H9 (cell line): ENCODE data around the gene MYOM1. TPM values are rescaled to one million over a fixed set of nuclear protein-coding genes. Genes with fewer than 3 reads are reported as not detected.

Experiments used
- DNase-seq: peaks from one replicate; pipeline ENCODE4 v3.0.0-alpha.2; 2017
- H2AFZ ChIP-seq: one replicate; pipeline ENCODE4 v1.6.1; 2013; ENCODE audit warnings: mild to moderate bottlenecking, low read length, control low read depth, moderate library complexity
- H2AK5ac ChIP-seq: 2 replicates; pipeline ENCODE4 v1.6.1; 2013; ENCODE audit warnings: low read length, control low read depth, mixed read lengths; ENCODE audit not compliant: insufficient read length
- H2BK120ac ChIP-seq: one replicate; pipeline ENCODE4 v1.6.1; 2013; ENCODE audit warnings: low read depth, mild to moderate bottlenecking, low read length, control low read depth, inconsistent platforms; ENCODE audit not compliant: poor library complexity, severe bottlenecking
- H2BK12ac ChIP-seq: 2 replicates; pipeline ENCODE4 v1.6.1; 2013; ENCODE audit warnings: low read length, control low read depth, mixed read lengths, low read depth; ENCODE audit not compliant: insufficient read length
- H2BK15ac ChIP-seq: 2 replicates; pipeline ENCODE4 v1.6.1; 2013; ENCODE audit warnings: low read depth, low read length, control low read depth
- H2BK20ac ChIP-seq: one replicate; pipeline ENCODE4 v1.6.1; 2013; ENCODE audit warnings: low read depth, mild to moderate bottlenecking, low read length, control low read depth, inconsistent platforms; ENCODE audit not compliant: poor library complexity, severe bottlenecking
- H2BK5ac ChIP-seq: 2 replicates; pipeline ENCODE4 v1.6.1; 2013; ENCODE audit warnings: low read length, control low read depth, mixed read lengths; ENCODE audit not compliant: insufficient read length
- H3K14ac ChIP-seq: 2 replicates; pipeline ENCODE4 v1.6.1; 2013; ENCODE audit warnings: low read length, control low read depth; ENCODE audit not compliant: insufficient read depth
- H3K18ac ChIP-seq: 2 replicates; pipeline ENCODE4 v1.6.1; 2013; ENCODE audit warnings: low read depth, mild to moderate bottlenecking, mixed read lengths, low read length, control low read depth; ENCODE audit not compliant: insufficient read length
- H3K23ac ChIP-seq: 2 replicates; pipeline ENCODE4 v1.6.1; 2013; ENCODE audit warnings: low read length, control low read depth, mixed read lengths, low read depth; ENCODE audit not compliant: insufficient read length
- H3K23me2 ChIP-seq: 2 replicates; pipeline ENCODE4 v1.6.1; 2013; ENCODE audit warnings: low read depth, mild to moderate bottlenecking, mixed read lengths, low read length, control low read depth; ENCODE audit not compliant: insufficient read length, poor library complexity, severe bottlenecking
- H3K27ac ChIP-seq: 2 replicates; pipeline ENCODE4 v1.5.1; 2013; ENCODE audit warnings: low read length, control low read depth, mixed read lengths, low read depth; ENCODE audit not compliant: insufficient read length
- H3K27me3 ChIP-seq: 2 replicates; pipeline ENCODE4 v1.6.1; 2013; ENCODE audit warnings: low read length, control low read depth, inconsistent platforms; ENCODE audit not compliant: insufficient read depth
- H3K4ac ChIP-seq: 2 replicates; pipeline ENCODE4 v1.6.1; 2013; ENCODE audit warnings: low read depth, mild to moderate bottlenecking, control low read depth, inconsistent platforms, low read length, moderate library complexity
- H3K4me1 ChIP-seq: 2 replicates; pipeline ENCODE4 v1.6.1; 2013; ENCODE audit warnings: low read length, control low read depth, inconsistent platforms; ENCODE audit not compliant: insufficient read depth
- H3K4me2 ChIP-seq: 2 replicates; pipeline ENCODE4 v1.6.1; 2013; ENCODE audit warnings: low read length, control low read depth, mixed read lengths; ENCODE audit not compliant: insufficient read length, insufficient read depth
- H3K56ac ChIP-seq: 2 replicates; pipeline ENCODE4 v1.6.1; 2013; ENCODE audit warnings: low read depth, mild to moderate bottlenecking, mixed read lengths, low read length, control low read depth; ENCODE audit not compliant: insufficient read length
- H3K79me1 ChIP-seq: 2 replicates; pipeline ENCODE4 v1.6.1; 2013; ENCODE audit warnings: low read depth, mild to moderate bottlenecking, moderate library complexity, low read length, control low read depth, inconsistent platforms; ENCODE audit not compliant: insufficient read depth, poor library complexity, severe bottlenecking
- H3K79me2 ChIP-seq: 2 replicates; pipeline ENCODE4 v1.6.1; 2013; ENCODE audit warnings: low read length, control low read depth, inconsistent platforms; ENCODE audit not compliant: insufficient read depth
- H3K9ac ChIP-seq: 2 replicates; pipeline ENCODE4 v1.6.1; 2013; ENCODE audit warnings: low read length, control low read depth, mixed read lengths; ENCODE audit not compliant: insufficient read length; ENCODE audit errors: extremely low read depth
- H3K9me3 ChIP-seq: one replicate; pipeline ENCODE4 v1.6.1; 2013; ENCODE audit warnings: low read depth, low read length, inconsistent platforms; ENCODE audit not compliant: control insufficient read depth
- H3T11ph ChIP-seq: one replicate; pipeline ENCODE4 v1.6.1; 2013; ENCODE audit warnings: mild to moderate bottlenecking, low read length, control low read depth, inconsistent platforms
- H4K20me1 ChIP-seq: one replicate; pipeline ENCODE4 v1.6.1; 2013; ENCODE audit not compliant: control insufficient read depth, insufficient read length, insufficient read depth
- H4K5ac ChIP-seq: 2 replicates; pipeline ENCODE4 v1.6.1; 2013; ENCODE audit warnings: low read depth, mild to moderate bottlenecking, mixed read lengths, low read length, control low read depth; ENCODE audit not compliant: insufficient read length
- H4K8ac ChIP-seq: replicated peaks from 2 replicates; pipeline ENCODE4 v1.6.1; 2013; ENCODE audit warnings: low read length, control low read depth, mixed read lengths, low read depth; ENCODE audit not compliant: insufficient read length
- H4K91ac ChIP-seq: 2 replicates; pipeline ENCODE4 v1.6.1; 2013; ENCODE audit warnings: low read depth, mild to moderate bottlenecking, moderate library complexity, mixed read lengths, low read length, control low read depth; ENCODE audit not compliant: insufficient read length
- H3K27ac Mint-ChIP-seq, 3 experiments: 2 replicates in 2 of 3; 3 replicates in 1 of 3; pipeline ENCODE4 v1.8.0; 2020 to 2021; ENCODE audit warnings: mixed read lengths in 3 of 3, mild to moderate bottlenecking in 1 of 3, moderate library complexity in 1 of 3
- H3K27me3 Mint-ChIP-seq: 2 replicates; pipeline ENCODE4 v1.8.0; 2021; ENCODE audit warnings: low read depth, mild to moderate bottlenecking, moderate library complexity, mixed read lengths
- H3K36me3 Mint-ChIP-seq, 3 experiments: 2 replicates in 2 of 3; 3 replicates in 1 of 3; pipeline ENCODE4 v1.8.0; 2020 to 2021; ENCODE audit warnings: low read depth in 3 of 3, mixed read lengths in 3 of 3; ENCODE audit not compliant: insufficient read depth in 1 of 3
- H3K4me1 Mint-ChIP-seq, 2 experiments: 2 replicates each; pipeline ENCODE4 v1.8.0; 2020; ENCODE audit warnings: mixed read lengths in 2 of 2
- H3K4me3 Mint-ChIP-seq, 2 experiments: 2 replicates in 1 of 2; 3 replicates in 1 of 2; pipeline ENCODE4 v1.8.0; 2020 to 2021; ENCODE audit warnings: mild to moderate bottlenecking in 2 of 2, mixed read lengths in 2 of 2, moderate library complexity in 1 of 2
- H3K9me3 Mint-ChIP-seq, 2 experiments: 2 replicates in 1 of 2; 3 replicates in 1 of 2; pipeline ENCODE4 v1.8.0; 2020; ENCODE audit warnings: mild to moderate bottlenecking in 2 of 2, mixed read lengths in 2 of 2, moderate library complexity in 1 of 2
- CTCF ChIP-seq: fragments of 200-600 bp; sonication (generic); conservative IDR thresholded peaks from 3 replicates; pipeline ENCODE4 v1.8.0; 2021; ENCODE audit warnings: antibody characterized with exemption, mild to moderate bottlenecking
- WGBS: extraction: QIAGEN DNeasy Blood & Tissue Kit; methylation state at CpG from one replicate; pipeline ENCODE4 v1.1.7; 2013; ENCODE audit warnings: missing lambda C conversion rate, low lambda C conversion rate, mixed read lengths; ENCODE audit not compliant: insufficient read length; ENCODE audit errors: extremely low coverage; 5-methylcytosine and 5-hydroxymethylcytosine counted together
- total RNA-seq: library from RNA; stranded (reverse); gene quantifications from 2 replicates; pipeline ENCODE4 v1.2.1, GENCODE V29; 2021

Gene MYOM1
- total RNA-seq, 1 experiment from 2014 or later: 0.17 TPM

DNA sequence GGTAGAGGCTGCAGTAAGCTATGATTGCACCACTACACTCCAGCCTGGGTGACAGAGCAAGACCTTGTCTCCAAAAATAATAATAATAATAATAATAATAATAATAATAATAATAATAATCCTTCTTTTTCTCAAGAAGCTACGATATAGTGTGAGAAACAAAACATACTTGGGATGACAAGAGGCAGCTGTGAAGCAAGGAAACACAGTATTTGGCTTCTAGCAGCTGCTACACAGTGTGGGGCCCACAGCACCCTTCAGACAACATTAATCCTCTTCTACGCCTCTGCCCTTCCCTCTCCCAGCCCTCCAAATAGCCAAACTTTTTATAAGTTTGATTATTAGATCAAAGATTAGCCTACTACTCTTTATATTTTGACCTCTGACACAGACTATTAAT, 62.2 kb downstream of the MYOM1 start:
- TF ChIP-seq CTCF: no peak
- no peaks in the 10 kb centered on the region; the same call in 1 of the 2 replicates for H3K4me1 ChIP-seq
- H3K4me3 Mint-ChIP-seq: no peak overlapping the region
- no peak overlapping the region for H2BK20ac ChIP-seq
- no peak overlapping the region for H3K14ac ChIP-seq
- H3K23me2 ChIP-seq: no peaks in the 10 kb centered on the region
- no peaks in the 10 kb centered on the region for H3K79me2 ChIP-seq
- no peaks in the 10 kb centered on the region for H3K27me3 ChIP-seq
- H3K9ac ChIP-seq: no peak overlapping the region
- H3K9me3 ChIP-seq: no peaks in the 10 kb centered on the region
- no peaks in the 10 kb centered on the region; the same call in 1 of the 2 replicates for H3K27me3 Mint-ChIP-seq
- H3K4ac ChIP-seq: no peak overlapping the region
- H3K27ac Mint-ChIP-seq: no peak overlapping the region
- no peak overlapping the region for H3K23ac ChIP-seq
- H3K4me1 Mint-ChIP-seq: peaks cover 8% of the 10 kb centered on the region in 2 experiments
- H2AFZ ChIP-seq: no peak overlapping the region
- no peak overlapping the region for H3T11ph ChIP-seq
- no peak overlapping the region for H3K4me2 ChIP-seq
- H4K8ac ChIP-seq: no peak overlapping the region
- no peak overlapping the region for H4K5ac ChIP-seq
- H3K9me3 Mint-ChIP-seq: no peaks in the 10 kb centered on the region; a peak in 1 of 5 replicates
- WGBS: no CpG with 5 or more reads among the region's 2 CpGs
- H2BK12ac ChIP-seq: no peak overlapping the region
- H3K18ac ChIP-seq: no peak overlapping the region
- no peaks in the 10 kb centered on the region for H3K36me3 Mint-ChIP-seq
- H2BK5ac ChIP-seq: no peak overlapping the region
- no peak overlapping the region for H2BK15ac ChIP-seq
- DNase-seq: no peak
- H4K20me1 ChIP-seq: no peaks in the 10 kb centered on the region
- H4K91ac ChIP-seq: no peak overlapping the region
- H3K56ac ChIP-seq: no peak overlapping the region
- no peak overlapping the region for H2BK120ac ChIP-seq
- H3K27ac ChIP-seq: no peak overlapping the region
- no peak overlapping the region for H2AK5ac ChIP-seq
- H3K79me1 ChIP-seq: no peaks in the 10 kb centered on the region
